Panc1 (cell line): ENCODE measurements around the gene RAI14. TPM values are rescaled to one million over a fixed set of nuclear protein-coding genes. Genes with fewer than 3 reads are reported as not detected.

Experiments
- ATAC-seq: fragments of 200-7000 bp; cut with Tn5 transposase; 2 replicates; pipeline ENCODE4 v1.9.1; 2020; ENCODE audit warnings: mild to moderate bottlenecking, moderate library complexity
- BruUV-seq: library from RNA; stranded (reverse); fragments of 400-500 nt; replicated peaks from 2 replicates; lab custom pipeline; 2021; lab: Mats Ljungman, UMichigan
- CTCF ChIA-PET: fragments of 300-600 bp; sonication (Branson Sonifier 250); formaldehyde crosslinking; loops from one replicate; lab custom pipeline; 2022; ENCODE audit warnings: antibody characterized with exemption; lab: Charles Lee
- POLR2A ChIA-PET: fragments of 300-600 bp; sonication (Branson Sonifier 250); formaldehyde crosslinking; loops from one replicate; lab custom pipeline; 2022; ENCODE audit warnings: antibody characterized with exemption; lab: Charles Lee
- DNase-seq: peaks from one replicate; pipeline ENCODE4 v3.0.0-alpha.2; 2010; ENCODE audit warnings: low read depth, low spot score
- H3K27ac ChIP-seq: 2 replicates; pipeline ENCODE4 v1.5.1; 2011; ENCODE audit warnings: mild to moderate bottlenecking, low read length, inconsistent platforms
- H3K27me3 ChIP-seq: fragments of 200-500 bp; sonication (Bioruptor generic); 2 replicates; pipeline ENCODE4 v1.6.0; 2014; ENCODE audit warnings: low read length, inconsistent platforms; ENCODE audit not compliant: control insufficient read depth, insufficient read depth
- H3K36me3 ChIP-seq: fragments of 200-500 bp; sonication (Bioruptor generic); 2 replicates; pipeline ENCODE4 v1.5.1; 2014; ENCODE audit warnings: inconsistent platforms, mild to moderate bottlenecking, low read length, moderate library complexity; ENCODE audit not compliant: control insufficient read depth, insufficient read depth
- H3K4me1 ChIP-seq: 2 replicates; pipeline ENCODE4 v1.5.1; 2011; ENCODE audit warnings: inconsistent platforms, mild to moderate bottlenecking, low read length, moderate library complexity; ENCODE audit not compliant: control insufficient read depth, insufficient read depth
- H3K4me3 ChIP-seq, 2 experiments: 2 replicates each; pipeline ENCODE4 v1.5.1; 2011 to 2012; ENCODE audit warnings: low read depth in 2 of 2, low read length in 2 of 2, mild to moderate bottlenecking in 2 of 2, inconsistent platforms in 1 of 2, moderate library complexity in 1 of 2
- H3K9me3 ChIP-seq: fragments of 200-500 bp; sonication (Bioruptor generic); 2 replicates; pipeline ENCODE4 v1.5.1; 2014; ENCODE audit warnings: low read depth, mild to moderate bottlenecking, inconsistent platforms, low read length, moderate library complexity; ENCODE audit not compliant: control insufficient read depth, insufficient read depth
- POLR2AphosphoS5 ChIP-seq: IDR thresholded peaks from 2 replicates; pipeline ENCODE4 v1.6.1; 2012; ENCODE audit warnings: mild to moderate bottlenecking, low read depth, low read length, moderate library complexity
- SIN3A ChIP-seq: IDR thresholded peaks from 2 replicates; pipeline ENCODE4 v1.6.1; 2012; ENCODE audit warnings: low read depth, mild to moderate bottlenecking, low read length, moderate library complexity, borderline replicate concordance; ENCODE audit not compliant: insufficient read depth
- TCF7L2 ChIP-seq: IDR thresholded peaks from 2 replicates; pipeline ENCODE4 v1.6.1; 2011; ENCODE audit warnings: mild to moderate bottlenecking, low read depth, low read length, inconsistent platforms
- in situ Hi-C: cut with HindIII; loops from 2 replicates; pipeline ENCODE4 v1.10.0; 2016; ENCODE audit warnings: low sequenced_read_pairs, low pct_unique_long_range_greater_than_20kb
- intact Hi-C: fragments of 100-400 bp; cut with micrococcal nuclease; formaldehyde crosslinking; loops from one replicate; pipeline ENCODE4 v1.10.0; 2022; ENCODE audit not compliant: unreplicated experiment
- total RNA-seq: library from RNA; stranded (reverse); gene quantifications from one replicate; pipeline ENCODE4 v1.2.1, GENCODE V29; 2021; ENCODE audit not compliant: unreplicated experiment
- TF ChIP-seq, protein P1 (sequence below), 2 experiments: IDR thresholded peaks; 2 replicates each; pipeline ENCODE4 v1.6.1; 2011 to 2012; ENCODE audit warnings: low read depth in 2 of 2, control low read depth in 1 of 2, low read length in 1 of 2, mild to moderate bottlenecking in 1 of 2, moderate library complexity in 1 of 2; ENCODE audit not compliant: insufficient read depth in 1 of 2
- TF ChIP-seq, protein P2 (sequence below): fragments of 450-650 bp; IDR thresholded peaks from 2 replicates; pipeline ENCODE4 v1.5.1; 2017; ENCODE audit warnings: mild to moderate bottlenecking

The RAI14 gene
- total RNA-seq, 1 experiment from 2014 or later = 18.5 TPM

DNA sequence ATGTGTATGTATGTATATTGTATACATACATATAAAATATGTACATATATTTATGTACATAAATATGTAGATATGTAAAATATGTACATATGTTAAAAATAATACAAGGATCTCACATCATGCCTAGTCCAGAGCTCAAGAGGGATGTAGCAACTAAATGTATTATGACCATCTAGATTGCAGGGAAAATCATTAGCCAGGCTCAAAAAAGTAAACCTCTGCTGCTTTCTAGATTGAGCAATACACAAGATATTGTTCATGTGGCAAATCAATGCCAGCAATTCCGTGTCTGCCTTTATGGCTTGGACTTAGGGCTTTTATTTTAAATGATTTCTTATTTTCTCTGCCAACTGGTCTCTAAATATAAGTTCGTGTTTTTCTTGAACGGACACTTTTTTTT lies 65.2 kb downstream of the RAI14 start:
- in situ Hi-C loops (no loop called here), intact Hi-C loops (no loop called here)
- H3K9me3 ChIP-seq = no peaks in the 10 kb centered on the region
- no TSS peak for BruUV-seq
- no peak overlapping the region for H3K4me3 ChIP-seq
- no peaks in the 10 kb centered on the region for H3K27me3 ChIP-seq
- H3K4me1 ChIP-seq = no peaks in the 10 kb centered on the region
- H3K36me3 ChIP-seq = no peaks in the 10 kb centered on the region
- CTCF ChIA-PET = no interaction called here
- ATAC-seq (no peak), DNase-seq (no peak)
- no peak overlapping the region for H3K27ac ChIP-seq
- TF ChIP-seq TCF7L2 (no peak), POLR2AphosphoS5 (no peak), SIN3A (no peak)
- TF ChIP-seq, protein P1, sequence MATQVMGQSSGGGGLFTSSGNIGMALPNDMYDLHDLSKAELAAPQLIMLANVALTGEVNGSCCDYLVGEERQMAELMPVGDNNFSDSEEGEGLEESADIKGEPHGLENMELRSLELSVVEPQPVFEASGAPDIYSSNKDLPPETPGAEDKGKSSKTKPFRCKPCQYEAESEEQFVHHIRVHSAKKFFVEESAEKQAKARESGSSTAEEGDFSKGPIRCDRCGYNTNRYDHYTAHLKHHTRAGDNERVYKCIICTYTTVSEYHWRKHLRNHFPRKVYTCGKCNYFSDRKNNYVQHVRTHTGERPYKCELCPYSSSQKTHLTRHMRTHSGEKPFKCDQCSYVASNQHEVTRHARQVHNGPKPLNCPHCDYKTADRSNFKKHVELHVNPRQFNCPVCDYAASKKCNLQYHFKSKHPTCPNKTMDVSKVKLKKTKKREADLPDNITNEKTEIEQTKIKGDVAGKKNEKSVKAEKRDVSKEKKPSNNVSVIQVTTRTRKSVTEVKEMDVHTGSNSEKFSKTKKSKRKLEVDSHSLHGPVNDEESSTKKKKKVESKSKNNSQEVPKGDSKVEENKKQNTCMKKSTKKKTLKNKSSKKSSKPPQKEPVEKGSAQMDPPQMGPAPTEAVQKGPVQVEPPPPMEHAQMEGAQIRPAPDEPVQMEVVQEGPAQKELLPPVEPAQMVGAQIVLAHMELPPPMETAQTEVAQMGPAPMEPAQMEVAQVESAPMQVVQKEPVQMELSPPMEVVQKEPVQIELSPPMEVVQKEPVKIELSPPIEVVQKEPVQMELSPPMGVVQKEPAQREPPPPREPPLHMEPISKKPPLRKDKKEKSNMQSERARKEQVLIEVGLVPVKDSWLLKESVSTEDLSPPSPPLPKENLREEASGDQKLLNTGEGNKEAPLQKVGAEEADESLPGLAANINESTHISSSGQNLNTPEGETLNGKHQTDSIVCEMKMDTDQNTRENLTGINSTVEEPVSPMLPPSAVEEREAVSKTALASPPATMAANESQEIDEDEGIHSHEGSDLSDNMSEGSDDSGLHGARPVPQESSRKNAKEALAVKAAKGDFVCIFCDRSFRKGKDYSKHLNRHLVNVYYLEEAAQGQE (IDR thresholded peaks at IDR 0.05; ENCODE audit: insufficient read depth in 1 of 2, low read depth in 2 of 2, low read length in 1 of 2) = no peak
- TF ChIP-seq, protein P2, sequence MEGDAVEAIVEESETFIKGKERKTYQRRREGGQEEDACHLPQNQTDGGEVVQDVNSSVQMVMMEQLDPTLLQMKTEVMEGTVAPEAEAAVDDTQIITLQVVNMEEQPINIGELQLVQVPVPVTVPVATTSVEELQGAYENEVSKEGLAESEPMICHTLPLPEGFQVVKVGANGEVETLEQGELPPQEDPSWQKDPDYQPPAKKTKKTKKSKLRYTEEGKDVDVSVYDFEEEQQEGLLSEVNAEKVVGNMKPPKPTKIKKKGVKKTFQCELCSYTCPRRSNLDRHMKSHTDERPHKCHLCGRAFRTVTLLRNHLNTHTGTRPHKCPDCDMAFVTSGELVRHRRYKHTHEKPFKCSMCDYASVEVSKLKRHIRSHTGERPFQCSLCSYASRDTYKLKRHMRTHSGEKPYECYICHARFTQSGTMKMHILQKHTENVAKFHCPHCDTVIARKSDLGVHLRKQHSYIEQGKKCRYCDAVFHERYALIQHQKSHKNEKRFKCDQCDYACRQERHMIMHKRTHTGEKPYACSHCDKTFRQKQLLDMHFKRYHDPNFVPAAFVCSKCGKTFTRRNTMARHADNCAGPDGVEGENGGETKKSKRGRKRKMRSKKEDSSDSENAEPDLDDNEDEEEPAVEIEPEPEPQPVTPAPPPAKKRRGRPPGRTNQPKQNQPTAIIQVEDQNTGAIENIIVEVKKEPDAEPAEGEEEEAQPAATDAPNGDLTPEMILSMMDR = no peak
- POLR2A ChIA-PET = interaction anchor here (0.7 kb wide), 2 partner anchors 13 to 789 kb away, joined by 3 to 9 read pairs; no protein-coding TSS in a partner anchor

DNA sequence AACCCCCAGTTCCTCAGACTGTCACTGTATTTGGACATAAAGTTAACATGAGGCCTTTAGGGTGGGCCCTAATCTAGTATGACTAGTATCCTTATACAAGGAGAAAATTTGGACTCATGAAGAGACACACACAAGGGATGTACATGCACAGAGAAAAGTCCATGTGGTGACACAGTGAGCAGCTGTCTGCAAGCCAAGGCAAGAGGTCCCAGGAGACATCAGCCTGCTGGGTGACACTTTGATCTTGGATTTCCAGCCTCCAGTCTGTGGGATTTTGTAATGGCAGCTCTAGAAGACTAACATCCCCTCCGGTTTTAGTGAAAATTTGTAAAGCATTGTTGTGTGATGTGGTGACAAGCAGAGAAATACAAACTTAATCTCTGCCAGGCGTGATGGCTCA lies 66.1 kb downstream of the RAI14 start:
- H3K9me3 ChIP-seq = no peaks in the 10 kb centered on the region
- no peak for DNase-seq
- intact Hi-C loops (no loop called here), in situ Hi-C loops (no loop called here)
- POLR2A ChIA-PET = no interaction called here
- no peaks in the 10 kb centered on the region for H3K36me3 ChIP-seq
- CTCF ChIA-PET = no interaction called here
- no peak overlapping the region for H3K27ac ChIP-seq
- no peaks in the 10 kb centered on the region for H3K4me1 ChIP-seq
- no peak for TF ChIP-seq POLR2AphosphoS5
- no peak for TF ChIP-seq TCF7L2
- no peak for TF ChIP-seq SIN3A
- TF ChIP-seq, protein P2 = no peak
- TF ChIP-seq, protein P1 (IDR thresholded peaks at IDR 0.05; ENCODE audit: insufficient read depth in 1 of 2, low read depth in 2 of 2, low read length in 1 of 2) = no peak
- no TSS peak for BruUV-seq
- no peaks in the 10 kb centered on the region for H3K27me3 ChIP-seq
- ATAC-seq = no peak
- H3K4me3 ChIP-seq = no peak overlapping the region
